Loucy (cell line): ENCODE results near the gene MACROD2.

Experiments used
- H2AFZ ChIP-seq: fragments of 200-600 bp; sonication (generic); 2 replicates; pipeline ENCODE4 v1.6.0; 2016; ENCODE audit warnings: antibody characterized with exemption, mild to moderate bottlenecking, low read length, moderate library complexity
- H3F3A ChIP-seq: fragments of 200-600 bp; 2 replicates; pipeline ENCODE4 v1.6.0; 2016; ENCODE audit warnings: antibody characterized with exemption, low read depth, mild to moderate bottlenecking
- H3K27me3 ChIP-seq: fragments of 200-600 bp; sonication (generic); 2 replicates; pipeline ENCODE4 v1.6.1; 2014; ENCODE audit warnings: low read length, mild to moderate bottlenecking; ENCODE audit not compliant: insufficient read depth, poor library complexity, severe bottlenecking
- H3K36me3 ChIP-seq: fragments of 200-600 bp; sonication (generic); 2 replicates; pipeline ENCODE4 v1.6.1; 2016; ENCODE audit warnings: low read length; ENCODE audit not compliant: insufficient read depth
- H3K4me1 ChIP-seq: fragments of 200-600 bp; sonication (generic); 2 replicates; pipeline ENCODE4 v1.5.1; 2014; ENCODE audit warnings: low read length, mild to moderate bottlenecking; ENCODE audit not compliant: insufficient read depth, poor library complexity, severe bottlenecking
- H3K4me2 ChIP-seq: fragments of 200-600 bp; sonication (generic); 2 replicates; pipeline ENCODE4 v1.6.0; 2014; ENCODE audit warnings: antibody characterized with exemption, low read length, low read depth, mild to moderate bottlenecking; ENCODE audit not compliant: poor library complexity, severe bottlenecking
- H3K4me3 ChIP-seq: fragments of 200-600 bp; sonication (generic); 2 replicates; pipeline ENCODE4 v1.5.1; 2014; ENCODE audit warnings: low read length, mild to moderate bottlenecking, mixed read lengths; ENCODE audit not compliant: poor library complexity, severe bottlenecking
- H3K79me2 ChIP-seq: fragments of 200-600 bp; sonication (generic); 2 replicates; pipeline ENCODE4 v1.6.1; 2014; ENCODE audit warnings: low read length; ENCODE audit not compliant: insufficient read depth
- H3K9ac ChIP-seq: fragments of 200-600 bp; sonication (generic); 2 replicates; pipeline ENCODE4 v1.6.0; 2014; ENCODE audit warnings: mild to moderate bottlenecking, low read depth, low read length, moderate library complexity; ENCODE audit not compliant: poor library complexity, severe bottlenecking
- H3K9me2 ChIP-seq: fragments of 200-600 bp; sonication (generic); replicated peaks from 2 replicates; pipeline ENCODE4 v1.6.1; 2016; ENCODE audit warnings: low read depth, low read length, mixed read lengths
- H3K9me3 ChIP-seq: fragments of 200-600 bp; sonication (generic); 2 replicates; pipeline ENCODE4 v1.6.1; 2014; ENCODE audit warnings: mild to moderate bottlenecking, antibody characterized with exemption, low read length, low read depth; ENCODE audit not compliant: insufficient read depth
- H4K20me1 ChIP-seq: fragments of 200-600 bp; sonication (generic); 2 replicates; pipeline ENCODE4 v1.6.0; 2014; ENCODE audit warnings: antibody characterized with exemption, low read length, mild to moderate bottlenecking; ENCODE audit not compliant: insufficient read depth, poor library complexity, severe bottlenecking
- CTCF ChIP-seq: fragments of 200-600 bp; sonication (generic); conservative IDR thresholded peaks from 2 replicates; pipeline ENCODE4 v1.5.1; 2014; ENCODE audit warnings: mild to moderate bottlenecking, antibody characterized with exemption, low read length
- EZH2phosphoT487 ChIP-seq: fragments of 200-600 bp; IDR thresholded peaks from 2 replicates; pipeline ENCODE4 v1.6.1; 2018; ENCODE audit warnings: antibody characterized with exemption, mild to moderate bottlenecking, moderate library complexity, borderline replicate concordance

The MACROD2 gene

GRCh38 chr20:15068486-15068885, 1073.2 kb downstream of the MACROD2 start:
- Histone ChIP-seq H3K9ac (no peak overlapping the region), H3K27me3 (no peaks in the 10 kb centered on the region), H3K79me2 (no peaks in the 10 kb centered on the region), H3K9me2 (no peaks in the 10 kb centered on the region), H3K36me3 (no peaks in the 10 kb centered on the region), H3K4me1 (no peaks in the 10 kb centered on the region), H4K20me1 (no peaks in the 10 kb centered on the region), H3K4me2 (no peak overlapping the region), H3F3A (no peaks in the 10 kb centered on the region), H2AFZ (0 out of 2 replicates have a peak overlapping the region, but pooled peaks have one; percentile 23), H3K4me3 (no peak overlapping the region), H3K9me3 (no peaks in the 10 kb centered on the region; the same call in 1 of the 2 replicates)
- no peak for TF ChIP-seq CTCF
- no peak for TF ChIP-seq EZH2phosphoT487

GRCh38 chr20:15069355-15069754, 1074.0 kb downstream of the MACROD2 start:
- no peak for TF ChIP-seq EZH2phosphoT487
- TF ChIP-seq CTCF: no peak
- no peak overlapping the region for H2AFZ ChIP-seq
- H3K27me3 ChIP-seq: no peaks in the 10 kb centered on the region
- H3K4me2 ChIP-seq: no peak overlapping the region
- H3K9me3 ChIP-seq: no peaks in the 10 kb centered on the region; the same call in 1 of the 2 replicates
- H3K79me2 ChIP-seq: no peaks in the 10 kb centered on the region
- H4K20me1 ChIP-seq: no peaks in the 10 kb centered on the region
- H3F3A ChIP-seq: no peaks in the 10 kb centered on the region
- no peaks in the 10 kb centered on the region for H3K36me3 ChIP-seq
- H3K4me3 ChIP-seq: no peak overlapping the region
- no peak overlapping the region for H3K9ac ChIP-seq
- H3K4me1 ChIP-seq: no peaks in the 10 kb centered on the region
- H3K9me2 ChIP-seq: no peaks in the 10 kb centered on the region

GRCh38 chr20:15071085-15071808, 1075.9 kb downstream of the MACROD2 start:
- no peak for TF ChIP-seq EZH2phosphoT487
- Histone ChIP-seq H4K20me1 (no peaks in the 10 kb centered on the region), H3K4me1 (no peaks in the 10 kb centered on the region), H3K36me3 (no peaks in the 10 kb centered on the region), H2AFZ (no peak overlapping the region), H3K9ac (no peak overlapping the region), H3K27me3 (no peaks in the 10 kb centered on the region), H3F3A (no peaks in the 10 kb centered on the region), H3K4me2 (no peak overlapping the region), H3K9me2 (no peaks in the 10 kb centered on the region), H3K4me3 (no peak overlapping the region), H3K9me3 (no peaks in the 10 kb centered on the region; the same call in 1 of the 2 replicates), H3K79me2 (no peaks in the 10 kb centered on the region)

GRCh38 chr20:15072316-15072715, 1077.0 kb downstream of the MACROD2 start:
- Histone ChIP-seq H3K9ac (no peak overlapping the region), H3K9me3 (no peaks in the 10 kb centered on the region; the same call in 1 of the 2 replicates)

More at GRCh38 chr20:15072316-15072715, 1077.0 kb downstream of the MACROD2 start:
- Histone ChIP-seq H4K20me1 (no peaks in the 10 kb centered on the region), H3K27me3 (no peaks in the 10 kb centered on the region), H3F3A (no peaks in the 10 kb centered on the region), H3K9me2 (no peaks in the 10 kb centered on the region), H3K4me2 (no peak overlapping the region), H2AFZ (no peak overlapping the region), H3K36me3 (no peaks in the 10 kb centered on the region), H3K4me1 (no peaks in the 10 kb centered on the region), H3K79me2 (no peaks in the 10 kb centered on the region), H3K4me3 (no peak overlapping the region)
- TF ChIP-seq CTCF: no peak
- no peak for TF ChIP-seq EZH2phosphoT487
